ACC112 (cell line): ENCODE results near the gene LRRC47.

Source experiments
- H2AFZ ChIP-seq: fragments of 200-600 bp; sonication (generic); one replicate; pipeline ENCODE4 v1.6.0; 2017; ENCODE audit warnings: antibody characterized with exemption, low read length; ENCODE audit not compliant: unreplicated experiment
- H3K27ac ChIP-seq: fragments of 200-600 bp; sonication (generic); 2 replicates; pipeline ENCODE4 v1.5.1; 2014; ENCODE audit warnings: low read depth, mild to moderate bottlenecking, antibody characterized with exemption, low read length, moderate library complexity
- H3K27me3 ChIP-seq: fragments of 200-600 bp; sonication (generic); 2 replicates; pipeline ENCODE4 v1.6.1; 2014; ENCODE audit warnings: mild to moderate bottlenecking, antibody characterized with exemption, low read length, moderate library complexity, mixed read lengths; ENCODE audit not compliant: insufficient read depth
- H3K36me3 ChIP-seq: fragments of 200-600 bp; sonication (generic); 2 replicates; pipeline ENCODE4 v1.6.1; 2016; ENCODE audit warnings: mild to moderate bottlenecking, antibody characterized with exemption, low read length, moderate library complexity, mixed read lengths; ENCODE audit not compliant: insufficient read depth
- H3K4me1 ChIP-seq: fragments of 200-600 bp; sonication (generic); one replicate; pipeline ENCODE4 v1.6.1; 2016; ENCODE audit warnings: low read length, mixed read lengths; ENCODE audit not compliant: insufficient read depth, unreplicated experiment, control insufficient read depth
- H3K4me3 ChIP-seq: fragments of 200-600 bp; sonication (generic); 2 replicates; pipeline ENCODE4 v1.5.1; 2014; ENCODE audit warnings: mild to moderate bottlenecking, low read depth, low read length
- H3K79me2 ChIP-seq: fragments of 200-600 bp; sonication (generic); one replicate; pipeline ENCODE4 v1.6.0; 2016; ENCODE audit warnings: low read length; ENCODE audit not compliant: control insufficient read depth, unreplicated experiment, insufficient read depth

LRRC47 gene

DNA sequence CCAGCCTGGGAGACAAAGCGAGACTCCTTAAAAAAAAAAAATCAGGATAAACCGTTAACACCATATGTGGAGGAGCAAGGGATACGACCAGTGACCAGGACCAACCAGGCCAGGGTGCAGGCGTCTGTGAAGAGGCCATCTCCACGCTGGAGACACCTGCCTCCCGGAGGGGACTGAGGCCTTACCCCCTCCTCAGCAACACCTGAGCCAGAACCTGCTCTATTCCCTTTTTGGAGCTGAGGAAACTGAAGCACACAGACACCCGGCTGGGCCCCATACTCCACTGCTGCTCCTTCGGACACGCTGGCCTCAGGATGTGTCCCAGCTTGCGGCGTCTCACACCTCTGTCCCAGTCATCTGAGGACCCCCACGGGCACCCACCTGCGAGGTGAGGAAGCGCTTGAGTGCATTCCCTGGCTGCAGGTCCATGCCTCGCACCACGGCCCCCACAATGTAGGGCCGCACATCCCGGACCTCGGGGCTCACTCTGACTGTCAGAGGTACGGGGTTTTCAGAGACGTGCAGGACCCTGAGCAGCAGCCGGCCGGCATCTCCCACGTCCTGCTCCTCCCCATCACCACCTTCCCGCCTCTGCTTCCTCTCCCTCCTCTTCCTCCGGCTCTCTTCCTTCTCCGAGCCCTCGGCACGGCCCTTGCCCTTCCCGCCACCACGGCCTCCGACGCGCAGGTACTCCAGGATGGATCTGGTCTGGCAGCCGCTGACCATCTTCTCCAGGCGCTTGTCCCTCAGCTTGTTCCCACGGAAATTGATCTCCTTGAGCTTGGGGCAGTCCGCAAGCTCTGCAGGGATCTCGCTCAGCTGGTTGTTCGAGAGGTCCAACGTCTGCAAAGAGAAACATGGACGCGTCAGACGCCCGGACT lies 9.6 kb downstream of the LRRC47 start:
- H3K79me2 ChIP-seq = peaks cover 40% of the 10 kb centered on the region
- H2AFZ ChIP-seq = no peak overlapping the region
- H3K27me3 ChIP-seq = no peaks in the 10 kb centered on the region
- H3K4me3 ChIP-seq = no peak overlapping the region
- no peaks in the 10 kb centered on the region for H3K4me1 ChIP-seq
- no peak overlapping the region for H3K27ac ChIP-seq
- H3K36me3 ChIP-seq = 0 out of 2 replicates have a peak, but pooled peaks cover 2% of the 10 kb centered on the region

DNA sequence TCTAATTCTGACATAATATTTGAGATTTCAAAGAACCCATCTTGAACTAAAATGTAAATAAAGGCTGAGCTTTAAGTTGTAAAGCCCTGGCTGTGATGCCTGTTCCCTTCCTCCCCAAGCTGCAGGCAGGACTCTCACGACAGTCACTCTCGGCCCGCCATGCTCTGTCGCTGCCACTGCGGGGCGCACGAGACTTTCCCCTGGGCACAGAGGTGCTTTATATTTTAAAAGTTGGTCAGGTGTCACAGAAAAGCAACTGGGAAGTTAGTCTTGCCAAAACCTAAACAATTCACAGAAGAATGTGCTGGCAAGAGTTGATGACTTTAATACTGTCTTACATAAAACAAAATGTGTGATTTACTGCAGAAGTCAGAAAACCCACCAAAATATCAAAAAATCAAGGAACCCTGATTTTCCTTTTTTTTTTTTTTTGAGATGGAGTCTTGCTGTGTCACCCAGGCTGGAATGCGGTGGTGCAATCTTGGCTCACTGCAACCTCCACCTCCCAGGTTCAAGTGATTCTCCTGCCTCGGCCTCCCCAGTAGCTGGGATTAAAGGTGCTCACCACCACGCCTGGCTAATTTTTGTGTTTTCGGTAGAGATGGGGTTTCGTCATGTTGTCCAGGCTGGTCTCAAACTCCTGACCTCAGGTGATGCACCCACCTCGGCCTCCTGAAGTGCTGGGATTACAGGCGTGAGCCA lies 10.7 kb downstream of the LRRC47 start:
- no peak overlapping the region for H3K27ac ChIP-seq
- H2AFZ ChIP-seq = no peak overlapping the region
- no peaks in the 10 kb centered on the region for H3K4me1 ChIP-seq
- no peak overlapping the region for H3K4me3 ChIP-seq
- H3K79me2 ChIP-seq = peaks cover 33% of the 10 kb centered on the region
- H3K36me3 ChIP-seq = peaks cover 6% of the 10 kb centered on the region; the same call in 1 of the 2 replicates
- H3K27me3 ChIP-seq = no peaks in the 10 kb centered on the region

DNA sequence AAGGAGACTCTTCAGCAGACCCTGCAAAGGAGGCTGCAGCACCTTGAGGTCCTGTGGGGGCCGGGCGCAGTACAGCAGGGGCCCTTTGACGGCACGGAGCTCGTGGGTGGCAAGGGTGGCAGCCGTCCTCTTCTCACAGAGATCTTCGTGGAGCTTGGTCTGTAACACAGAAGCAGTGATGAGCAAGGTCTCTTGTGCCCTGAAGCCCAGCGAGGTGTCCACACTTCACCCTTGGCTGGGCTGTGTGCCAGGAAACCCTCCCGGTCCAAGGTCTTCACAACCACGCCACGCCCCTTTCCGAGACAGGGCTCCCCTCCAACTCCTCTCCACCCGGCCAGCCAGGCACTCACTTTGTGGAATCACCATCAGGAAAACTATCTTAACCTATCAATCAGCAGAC lies 11.3 kb downstream of the LRRC47 start:
- H3K27ac ChIP-seq = no peak overlapping the region
- peaks cover 12% of the 10 kb centered on the region; the same call in 1 of the 2 replicates for H3K36me3 ChIP-seq
- no peaks in the 10 kb centered on the region for H3K4me1 ChIP-seq
- H3K79me2 ChIP-seq = peaks cover 27% of the 10 kb centered on the region
- H3K4me3 ChIP-seq = no peak overlapping the region
- H2AFZ ChIP-seq = no peak overlapping the region
- no peaks in the 10 kb centered on the region for H3K27me3 ChIP-seq

DNA sequence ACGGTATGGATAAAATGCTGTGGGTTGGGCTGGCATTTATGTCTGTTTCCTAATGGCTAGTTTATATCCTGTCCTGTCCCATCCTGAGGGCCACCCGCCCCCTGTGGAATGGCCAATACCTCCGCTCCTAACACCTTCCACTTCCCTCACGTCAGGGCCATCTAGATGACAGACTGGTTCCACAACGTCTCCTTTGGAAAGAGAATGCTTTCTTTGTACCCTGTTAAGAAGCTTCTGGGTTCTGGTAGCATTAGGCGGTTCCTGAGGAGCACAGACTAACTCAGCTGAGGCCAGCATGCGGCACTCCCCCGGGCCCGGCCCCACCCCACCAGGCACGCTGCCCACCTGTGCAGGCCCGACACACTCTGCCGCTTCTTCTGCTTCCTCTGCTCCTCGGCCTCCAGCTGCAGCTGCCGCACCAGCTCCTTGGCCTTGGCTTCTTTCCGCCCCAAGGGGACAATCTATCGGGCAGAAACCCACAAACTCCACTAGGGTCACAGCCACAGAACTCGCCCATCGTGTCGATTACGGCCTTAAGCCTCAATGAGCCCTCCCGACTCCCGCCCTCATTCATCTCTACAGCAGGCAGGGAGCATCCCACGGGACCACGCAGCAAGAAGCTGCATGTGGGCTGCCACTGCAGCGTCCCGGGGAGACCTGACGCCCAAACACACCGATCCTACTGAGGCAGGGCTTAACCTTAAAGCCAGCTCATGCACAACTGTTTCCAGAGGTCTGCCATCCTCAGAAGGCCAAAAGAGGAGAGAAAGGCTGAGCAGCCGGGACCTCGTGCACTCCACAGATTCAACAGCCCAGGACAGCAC lies 12.4 kb downstream of the LRRC47 start:
- Histone ChIP-seq H3K79me2 (peaks cover 15% of the 10 kb centered on the region), H3K4me1 (no peaks in the 10 kb centered on the region), H2AFZ (no peak overlapping the region), H3K36me3 (peaks cover 12% of the 10 kb centered on the region; the same call in 1 of the 2 replicates), H3K4me3 (no peak overlapping the region), H3K27me3 (no peaks in the 10 kb centered on the region), H3K27ac (no peak overlapping the region)

DNA sequence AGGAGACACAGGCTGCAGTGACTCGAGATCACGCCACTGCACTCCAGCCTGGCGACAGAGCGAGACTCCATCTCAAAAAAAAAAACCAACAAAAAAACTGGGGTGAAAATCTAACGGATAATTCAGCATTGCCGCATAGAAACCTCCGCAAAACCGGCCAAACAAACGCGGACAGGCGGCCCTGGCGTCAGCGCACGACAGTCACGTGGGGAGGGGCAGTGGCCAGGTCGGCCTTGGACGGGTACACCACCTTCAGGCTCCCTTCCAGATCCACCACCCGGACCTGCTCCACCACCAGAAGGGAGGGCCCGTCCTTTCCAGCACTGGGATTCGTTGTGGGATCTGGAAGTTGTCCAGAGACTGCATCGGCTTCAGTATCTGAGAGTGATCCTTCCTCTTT lies 15.4 kb downstream of the LRRC47 start:
- Histone ChIP-seq H3K4me1 (peaks cover under 1% of the 10 kb centered on the region), H3K36me3 (peaks cover 12% of the 10 kb centered on the region; the same call in 1 of the 2 replicates), H3K27ac (no peak overlapping the region), H2AFZ (no peak overlapping the region), H3K79me2 (no peaks in the 10 kb centered on the region), H3K27me3 (no peaks in the 10 kb centered on the region), H3K4me3 (no peak overlapping the region)

DNA sequence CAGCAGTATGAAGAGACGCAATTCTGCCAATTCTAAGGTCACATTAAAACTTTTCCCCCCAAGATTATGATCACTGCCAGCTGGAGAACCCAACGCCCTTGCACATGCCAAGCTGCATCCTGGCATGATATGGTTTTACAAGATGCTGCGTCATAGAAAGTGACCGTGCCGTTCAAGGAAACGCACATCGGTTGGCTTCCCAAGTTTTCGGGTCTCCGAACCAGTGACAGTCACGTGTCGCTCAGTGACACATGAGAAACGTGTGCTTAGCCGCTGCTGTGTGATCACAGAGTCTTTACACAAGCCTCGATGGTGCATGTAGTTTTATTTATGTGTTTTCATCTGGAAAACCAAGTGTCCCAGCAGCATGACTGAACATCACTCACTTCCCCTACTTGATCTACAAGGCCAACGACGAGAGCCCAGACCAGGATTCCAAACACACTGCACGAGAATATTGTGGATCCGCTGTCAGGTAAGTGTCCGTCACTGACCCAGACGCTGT lies 16.3 kb downstream of the LRRC47 start:
- peaks cover 10% of the 10 kb centered on the region; the same call in 1 of the 2 replicates for H3K36me3 ChIP-seq

DNA sequence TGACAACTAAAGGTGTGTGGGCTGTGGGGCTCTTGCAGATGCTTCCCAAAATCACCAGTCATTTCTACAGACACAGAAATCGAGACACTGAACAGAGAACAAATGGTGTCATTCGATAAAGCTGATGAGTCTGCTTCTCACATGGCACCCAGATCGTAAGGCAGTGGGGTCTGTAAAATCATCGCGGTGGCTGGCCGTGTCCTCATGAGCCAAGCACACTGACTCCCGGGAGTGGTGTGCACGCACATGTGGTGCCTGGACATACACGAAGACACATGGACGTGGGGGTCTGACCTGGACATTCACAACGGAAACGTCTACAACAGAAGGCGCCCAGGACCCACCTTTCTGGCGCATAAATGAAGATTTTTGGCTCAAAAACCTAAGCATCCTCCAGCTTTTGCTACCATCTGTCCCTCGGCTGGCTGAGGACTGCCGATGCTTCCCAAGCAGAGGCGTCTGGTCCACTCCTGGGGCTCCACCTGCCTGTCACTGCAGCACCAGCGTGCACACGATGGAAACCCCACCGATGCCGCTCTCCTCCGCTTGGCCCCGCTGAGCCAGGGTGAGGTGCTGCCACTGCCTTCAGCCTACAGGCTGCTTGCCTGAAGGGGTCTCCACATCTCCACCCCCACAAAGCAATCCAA lies 16.9 kb downstream of the LRRC47 start:
- no peak overlapping the region for H3K27ac ChIP-seq
- peaks cover 10% of the 10 kb centered on the region; the same call in 1 of the 2 replicates for H3K36me3 ChIP-seq
- H3K27me3 ChIP-seq = no peaks in the 10 kb centered on the region
- H3K4me1 ChIP-seq = peaks cover 9% of the 10 kb centered on the region
- H3K4me3 ChIP-seq = no peak overlapping the region
- no peaks in the 10 kb centered on the region for H3K79me2 ChIP-seq
- no peak overlapping the region for H2AFZ ChIP-seq

More for the DNA sequence above, 16.3 kb downstream of the LRRC47 start:
- H2AFZ ChIP-seq = no peak overlapping the region
- no peak overlapping the region for H3K4me3 ChIP-seq
- H3K79me2 ChIP-seq = no peaks in the 10 kb centered on the region
- H3K27ac ChIP-seq = no peak overlapping the region
- H3K27me3 ChIP-seq = no peaks in the 10 kb centered on the region
- peaks cover 8% of the 10 kb centered on the region for H3K4me1 ChIP-seq

DNA sequence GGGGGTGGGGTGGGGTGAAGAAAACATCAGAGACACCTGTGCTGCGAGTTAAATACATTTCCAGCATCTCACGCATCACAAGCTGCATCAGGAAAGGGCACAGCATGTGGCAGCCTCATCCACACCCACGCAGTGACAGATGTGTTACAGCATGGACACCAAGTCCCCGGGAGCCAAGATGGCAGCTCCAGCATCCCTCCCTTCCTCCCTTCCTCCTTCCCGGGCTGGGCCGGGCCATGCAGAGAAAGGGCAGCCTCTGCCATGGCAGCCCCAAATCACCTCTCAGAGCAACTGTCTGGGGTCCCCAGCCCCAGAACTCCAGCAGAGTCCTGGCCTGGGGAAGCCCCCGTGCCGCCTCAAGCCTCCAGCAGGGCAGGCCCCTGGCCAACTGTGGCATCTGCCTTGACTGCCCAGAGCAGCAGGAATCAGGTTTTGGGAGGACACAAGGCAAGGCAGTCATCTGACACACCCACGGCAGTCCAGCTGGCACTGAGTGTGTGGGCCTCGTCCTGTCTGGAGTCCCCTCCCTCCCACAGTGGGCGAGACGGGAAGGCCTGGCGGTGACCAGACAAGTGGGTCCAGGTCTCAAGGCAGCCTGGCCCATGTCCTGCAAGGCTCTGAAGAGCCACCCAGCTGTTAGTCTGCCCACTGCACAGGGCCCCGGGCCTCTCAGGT lies 17.6 kb downstream of the LRRC47 start:
- Histone ChIP-seq H3K27me3 (no peaks in the 10 kb centered on the region), H3K79me2 (no peaks in the 10 kb centered on the region), H3K4me1 (peaks cover 9% of the 10 kb centered on the region), H3K4me3 (no peak overlapping the region), H3K36me3 (peaks cover 10% of the 10 kb centered on the region; the same call in 1 of the 2 replicates), H3K27ac (no peak overlapping the region), H2AFZ (no peak overlapping the region)

DNA sequence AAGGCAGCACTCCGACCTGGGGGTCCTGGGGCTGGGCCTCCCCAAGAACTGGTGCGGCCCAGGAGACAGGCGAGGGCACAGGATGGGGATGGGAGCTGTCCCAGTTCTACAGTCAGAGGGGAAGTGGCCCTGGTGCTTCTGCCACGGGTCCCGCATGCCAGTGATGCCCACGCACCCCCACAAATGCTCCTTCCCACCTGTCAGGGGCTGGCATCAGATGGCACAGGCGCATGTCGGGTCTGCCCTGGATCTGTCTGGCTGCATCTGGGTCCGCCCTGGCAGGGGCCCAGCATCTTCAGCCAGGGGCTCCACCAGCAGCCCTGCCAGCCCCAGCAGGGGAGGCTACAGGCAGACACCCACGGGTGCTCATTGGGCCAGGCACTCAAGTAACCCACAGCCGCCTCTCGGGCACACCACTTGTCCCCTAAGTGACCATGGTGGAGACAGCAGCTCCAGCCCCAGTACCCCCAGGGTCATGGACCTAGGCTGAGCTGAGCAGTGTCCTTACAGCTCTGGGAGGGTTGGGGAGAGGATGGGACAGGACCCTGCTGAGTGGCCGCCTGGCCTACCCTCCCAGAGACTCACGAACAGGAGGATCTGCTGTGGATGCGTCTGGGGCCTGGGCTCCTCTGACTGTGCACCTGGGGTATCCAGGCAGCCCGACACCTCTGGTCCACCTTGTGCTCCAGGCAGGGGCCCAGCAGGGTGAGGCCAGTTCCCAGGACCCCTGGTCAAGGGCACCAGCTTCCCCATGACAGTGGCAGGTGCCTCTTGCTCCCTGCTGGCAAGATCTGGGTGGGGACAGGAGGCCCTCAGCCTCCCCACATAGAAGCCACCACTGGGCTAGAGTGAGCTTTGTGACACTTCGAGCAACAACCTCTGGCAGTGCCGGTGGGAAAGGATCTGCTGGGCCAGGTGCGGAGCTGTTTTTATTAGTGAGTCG lies 18.4 kb downstream of the LRRC47 start:
- Histone ChIP-seq H3K4me3 (no peak overlapping the region), H3K36me3 (peaks cover 10% of the 10 kb centered on the region; the same call in 1 of the 2 replicates), H3K27me3 (no peaks in the 10 kb centered on the region), H3K27ac (no peak overlapping the region), H2AFZ (no peak overlapping the region), H3K4me1 (peaks cover 9% of the 10 kb centered on the region), H3K79me2 (no peaks in the 10 kb centered on the region)
